WTC11 (cell line): ENCODE data around the gene GALNT13.

ENCODE experiments used
- ZNF138 ChIP-seq: sonication (generic); formaldehyde crosslinking; conservative IDR thresholded peaks from 2 replicates; pipeline ENCODE4 v1.8.1; 2022; ENCODE audit warnings: mild to moderate bottlenecking, moderate library complexity, missing genetic modification reagents
- ZNF423 ChIP-seq: fragments of 250-450 bp; sonication (Bioruptor Pico); IDR thresholded peaks from 2 replicates; pipeline ENCODE4 v2.1.2; 2022; ENCODE audit warnings: mild to moderate bottlenecking, moderate library complexity
- TF ChIP-seq, protein P1 (sequence below): fragments of 200-600 bp; IDR thresholded peaks from 2 replicates; pipeline ENCODE4 v1.8.0; 2022; ENCODE audit warnings: antibody characterized with exemption

DNA sequence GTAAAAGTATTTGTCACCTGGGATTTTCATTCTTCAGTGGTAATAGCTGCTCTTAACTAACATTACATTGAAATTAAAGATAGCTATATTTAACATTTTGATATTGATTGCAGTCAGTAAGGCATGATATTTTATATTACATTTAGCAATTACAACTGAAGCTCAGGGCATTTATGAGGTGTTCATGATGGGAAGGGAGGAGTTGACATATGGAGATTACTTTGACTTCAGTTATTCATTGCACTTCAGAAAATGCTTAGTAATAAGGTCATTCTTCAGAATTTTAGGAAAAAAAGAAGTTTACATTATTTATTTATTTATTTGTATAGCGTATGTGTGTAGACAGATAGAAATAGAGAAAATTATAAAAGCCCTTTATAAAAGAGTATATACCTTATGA lies 352.0 kb downstream of the GALNT13 start:
- TF ChIP-seq, protein P1, sequence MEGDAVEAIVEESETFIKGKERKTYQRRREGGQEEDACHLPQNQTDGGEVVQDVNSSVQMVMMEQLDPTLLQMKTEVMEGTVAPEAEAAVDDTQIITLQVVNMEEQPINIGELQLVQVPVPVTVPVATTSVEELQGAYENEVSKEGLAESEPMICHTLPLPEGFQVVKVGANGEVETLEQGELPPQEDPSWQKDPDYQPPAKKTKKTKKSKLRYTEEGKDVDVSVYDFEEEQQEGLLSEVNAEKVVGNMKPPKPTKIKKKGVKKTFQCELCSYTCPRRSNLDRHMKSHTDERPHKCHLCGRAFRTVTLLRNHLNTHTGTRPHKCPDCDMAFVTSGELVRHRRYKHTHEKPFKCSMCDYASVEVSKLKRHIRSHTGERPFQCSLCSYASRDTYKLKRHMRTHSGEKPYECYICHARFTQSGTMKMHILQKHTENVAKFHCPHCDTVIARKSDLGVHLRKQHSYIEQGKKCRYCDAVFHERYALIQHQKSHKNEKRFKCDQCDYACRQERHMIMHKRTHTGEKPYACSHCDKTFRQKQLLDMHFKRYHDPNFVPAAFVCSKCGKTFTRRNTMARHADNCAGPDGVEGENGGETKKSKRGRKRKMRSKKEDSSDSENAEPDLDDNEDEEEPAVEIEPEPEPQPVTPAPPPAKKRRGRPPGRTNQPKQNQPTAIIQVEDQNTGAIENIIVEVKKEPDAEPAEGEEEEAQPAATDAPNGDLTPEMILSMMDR = no peak
- TF ChIP-seq ZNF423 = no peak
- TF ChIP-seq ZNF138 (CRISPR knock-in tag) = no peak
